GM19238 (cell line): ENCODE measurements around the gene DLX3.

Experiments used
- DNase-seq: peaks from one replicate; pipeline ENCODE4 v3.0.0; 2011; ENCODE audit warnings: low spot score; ENCODE audit not compliant: insufficient read length

Gene DLX3

DNA sequence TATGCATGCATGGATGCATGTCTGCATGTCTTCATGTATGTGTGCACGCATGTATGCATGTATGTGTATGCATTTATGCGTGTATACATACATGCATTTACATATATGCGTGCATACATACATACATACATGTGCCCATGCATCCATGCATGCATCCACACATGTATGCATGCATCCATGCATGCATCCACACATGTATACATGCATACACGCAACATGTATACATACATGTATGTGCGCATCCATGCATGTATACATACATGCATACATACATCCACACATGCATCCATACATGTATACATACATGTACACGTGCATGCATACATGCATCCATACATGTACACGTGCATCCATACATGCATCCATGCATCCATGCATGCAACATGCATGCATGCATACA is 29.8 kb upstream of the DLX3 start:
- no peak for DNase-seq

DNA sequence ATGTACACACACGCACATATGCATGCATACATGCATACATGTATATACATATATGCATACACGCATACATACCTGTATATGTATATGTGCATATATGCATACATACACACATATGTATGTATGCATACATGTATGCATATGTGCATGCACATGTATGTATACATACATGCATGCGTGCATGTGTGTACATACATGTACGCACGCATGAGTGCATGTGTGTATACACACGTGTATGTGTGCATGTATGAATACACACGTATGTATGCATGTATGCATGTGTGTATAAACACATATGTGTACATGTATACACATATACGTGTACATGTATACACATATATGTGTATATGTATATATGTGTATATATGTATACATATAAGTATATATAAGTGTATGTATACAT is 28.5 kb upstream of the DLX3 start:
- DNase-seq: no peak

DNA sequence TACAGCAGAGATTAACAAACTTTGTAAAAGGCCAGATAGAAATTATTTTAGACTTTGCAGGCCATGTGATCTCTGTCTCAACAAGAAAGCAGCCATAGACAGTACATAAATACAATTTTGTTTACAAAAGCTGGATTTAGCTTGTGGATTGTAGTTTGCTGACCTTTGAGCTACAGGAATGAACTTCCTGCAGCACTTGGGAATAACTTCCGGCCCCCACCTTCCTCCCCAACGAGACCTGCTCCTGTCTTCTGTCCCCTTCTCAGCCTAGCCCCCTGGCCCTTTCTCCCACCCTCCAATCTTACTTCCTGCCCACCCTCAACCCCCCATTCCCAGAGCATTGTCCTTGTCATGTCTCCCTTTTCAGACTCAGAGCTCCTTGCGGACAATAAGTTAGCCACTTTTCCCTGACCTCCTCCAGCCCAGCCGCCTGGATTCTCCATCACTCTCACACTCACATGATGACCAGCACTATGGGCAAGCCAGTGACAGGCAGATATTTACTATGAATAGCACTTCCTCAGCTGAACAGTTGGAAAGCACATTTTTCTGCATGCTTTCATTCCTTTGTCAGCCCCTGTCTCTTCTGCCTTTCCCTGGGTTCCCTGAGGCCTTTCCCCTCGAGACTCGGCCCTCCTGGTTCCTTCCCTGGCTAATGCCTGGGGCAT is 27.6 kb upstream of the DLX3 start:
- DNase-seq: no peak

DNA sequence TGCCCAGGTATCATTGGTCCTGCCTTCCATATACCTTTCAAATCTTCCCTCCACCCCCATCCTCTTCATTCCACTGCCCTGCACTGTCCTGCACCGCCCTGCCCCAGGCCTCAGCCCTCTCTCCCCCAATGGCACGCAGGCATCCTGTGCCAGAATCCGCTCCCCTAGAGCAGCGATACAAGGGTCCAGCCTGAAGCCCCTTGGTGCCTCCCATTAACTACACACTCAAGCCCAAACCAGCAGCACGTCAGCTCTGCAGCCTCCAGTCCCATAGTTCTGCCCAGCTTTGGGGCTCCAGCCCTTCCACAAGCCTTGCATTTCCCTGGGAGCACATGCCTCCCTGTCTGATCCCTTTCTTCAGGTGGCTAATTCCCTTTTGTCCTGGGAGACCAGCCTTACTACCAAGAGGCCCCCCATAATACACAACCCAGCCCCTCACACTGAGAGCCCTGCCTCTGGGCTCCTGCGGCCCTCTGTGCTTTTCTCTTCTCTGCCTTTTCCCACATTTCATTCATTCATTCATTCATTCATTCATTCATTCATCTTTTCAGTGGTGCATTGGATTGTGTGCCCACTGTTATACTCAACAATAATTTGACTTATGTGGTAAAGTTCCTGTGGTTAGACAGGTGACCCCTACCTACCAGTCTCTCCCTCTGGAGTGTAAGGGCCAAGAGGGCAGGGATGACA is 26.8 kb upstream of the DLX3 start:
- no peak for DNase-seq

DNA sequence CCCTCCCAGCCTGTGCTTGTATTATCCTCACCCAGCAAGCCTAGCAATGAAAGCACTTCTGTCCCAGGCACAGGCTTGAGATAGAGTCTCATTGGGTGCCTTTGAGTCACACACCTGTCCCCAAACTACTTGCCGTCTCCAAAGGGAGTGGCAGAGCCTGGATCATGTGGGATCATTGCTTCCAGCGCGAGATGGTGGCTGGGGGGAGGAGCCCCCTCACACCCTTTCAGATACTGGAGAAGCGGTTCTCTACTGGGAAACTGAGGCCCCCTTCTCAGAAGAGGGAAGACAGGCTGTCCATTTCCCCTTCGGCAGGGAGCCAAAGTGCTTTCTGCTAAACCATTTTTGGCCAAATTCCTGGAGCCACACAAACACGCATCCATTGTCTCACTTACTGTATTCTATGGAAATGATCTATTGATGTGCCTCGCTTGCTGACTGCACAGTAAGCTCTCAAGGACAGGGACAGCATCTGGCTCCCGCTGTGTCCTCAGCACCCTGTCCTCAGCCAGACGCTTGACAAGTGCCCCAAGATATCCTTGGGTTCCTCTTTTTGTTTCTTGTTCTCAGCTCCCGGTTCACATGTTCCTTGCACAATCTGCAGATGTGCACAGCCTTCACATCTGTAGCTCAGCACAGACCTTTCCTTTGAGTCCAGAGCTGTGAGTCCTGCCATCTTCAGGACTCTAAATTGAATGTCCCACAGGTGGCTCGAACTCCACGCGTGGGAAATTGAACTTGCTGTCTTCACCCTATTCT is 26.0 kb upstream of the DLX3 start:
- no peak for DNase-seq

DNA sequence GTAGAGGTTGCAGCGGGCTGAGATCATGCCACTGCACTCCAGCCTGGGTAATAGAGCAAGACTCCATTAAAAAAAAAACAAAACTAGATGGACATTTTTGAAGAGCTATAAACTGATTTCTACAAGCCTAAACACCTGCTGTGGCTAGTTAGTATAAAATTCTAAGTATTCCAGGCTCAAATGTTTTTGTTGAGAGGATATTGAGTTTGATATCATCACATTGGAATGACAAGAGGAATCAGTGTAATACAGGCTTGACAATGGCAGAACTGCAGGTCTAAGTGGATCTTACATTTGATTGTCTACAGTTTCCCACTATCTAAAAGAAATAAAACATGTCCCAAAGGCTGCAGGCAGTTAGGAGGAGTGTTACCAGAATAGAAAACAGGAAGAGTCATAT is 23.9 kb upstream of the DLX3 start:
- no peak for DNase-seq

- DNase-seq: no peak
These were observed 20.1 kb upstream of the DLX3 start for GRCh38 chr17:50015146-50015545.

DNA sequence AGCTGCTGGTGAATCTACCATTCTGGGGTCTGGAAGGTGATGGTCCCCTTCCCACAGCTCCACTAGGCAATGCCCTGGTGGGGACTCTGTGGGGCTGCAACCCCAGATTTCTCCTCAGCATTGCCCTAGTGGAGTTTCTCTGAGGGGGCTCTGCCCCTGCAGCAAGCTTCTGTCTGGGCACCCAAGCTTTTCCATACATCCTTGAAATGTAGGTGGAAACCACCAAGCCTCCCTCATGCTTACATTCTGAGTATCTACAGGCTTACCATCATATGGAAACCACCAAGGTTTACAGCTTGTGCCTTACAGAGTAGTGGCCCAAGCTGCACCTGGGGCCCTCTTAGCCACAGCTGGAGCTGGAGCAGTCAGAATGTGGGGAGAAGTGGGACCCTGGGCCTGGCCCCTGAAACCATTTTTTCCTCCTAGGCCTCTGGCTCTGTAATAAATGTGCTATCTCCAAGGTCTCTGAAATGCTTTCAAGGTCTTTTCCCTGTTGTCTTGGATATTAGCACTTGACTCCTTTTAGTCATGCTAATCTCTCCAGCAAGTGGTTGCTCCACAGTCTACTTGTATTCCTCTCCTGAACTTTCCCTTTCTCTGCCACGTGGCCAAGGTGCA is 19.6 kb upstream of the DLX3 start:
- DNase-seq: no peak

- DNase-seq: no peak
These were observed 18.1 kb upstream of the DLX3 start for GRCh38 chr17:50013079-50013478.

GRCh38 chr17:50009282-50009681 is 14.3 kb upstream of the DLX3 start:
- DNase-seq: no peak

- no peak for DNase-seq
These were observed 8.9 kb upstream of the DLX3 start for GRCh38 chr17:50003911-50004310.

DNA sequence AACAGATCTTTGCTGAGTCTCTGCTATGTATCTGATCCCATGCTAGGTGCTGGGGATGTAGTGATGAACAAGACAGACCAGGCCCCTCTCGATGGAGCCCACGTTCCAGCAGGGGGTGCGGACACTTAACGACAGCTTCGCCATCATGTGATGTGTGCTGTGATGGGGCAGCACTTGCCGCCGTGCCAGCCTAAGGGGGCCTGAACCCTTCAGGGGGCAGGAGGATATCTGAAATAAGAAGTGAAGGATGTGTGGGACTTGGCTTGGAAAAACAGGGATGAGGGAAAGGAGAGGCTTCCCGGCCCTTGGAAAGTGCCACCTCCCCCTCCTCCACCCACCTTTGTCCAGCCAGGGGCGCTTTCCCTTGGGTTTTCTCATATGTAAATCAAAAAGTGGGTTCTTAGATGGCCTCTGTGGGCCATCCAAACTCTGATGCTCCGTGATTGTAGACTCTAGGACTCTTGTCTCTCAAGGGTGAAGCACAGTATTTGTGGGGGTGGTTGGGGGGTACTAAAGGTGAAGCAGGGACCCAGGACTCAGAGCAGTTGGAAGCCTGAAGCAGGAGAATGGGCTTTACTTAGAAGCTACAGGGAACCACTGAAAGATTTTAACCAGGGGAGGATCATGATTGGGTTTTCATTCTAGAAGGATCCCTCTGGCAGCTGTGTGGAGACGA is 4.0 kb upstream of the DLX3 start:
- DNase-seq: no peak

DNA sequence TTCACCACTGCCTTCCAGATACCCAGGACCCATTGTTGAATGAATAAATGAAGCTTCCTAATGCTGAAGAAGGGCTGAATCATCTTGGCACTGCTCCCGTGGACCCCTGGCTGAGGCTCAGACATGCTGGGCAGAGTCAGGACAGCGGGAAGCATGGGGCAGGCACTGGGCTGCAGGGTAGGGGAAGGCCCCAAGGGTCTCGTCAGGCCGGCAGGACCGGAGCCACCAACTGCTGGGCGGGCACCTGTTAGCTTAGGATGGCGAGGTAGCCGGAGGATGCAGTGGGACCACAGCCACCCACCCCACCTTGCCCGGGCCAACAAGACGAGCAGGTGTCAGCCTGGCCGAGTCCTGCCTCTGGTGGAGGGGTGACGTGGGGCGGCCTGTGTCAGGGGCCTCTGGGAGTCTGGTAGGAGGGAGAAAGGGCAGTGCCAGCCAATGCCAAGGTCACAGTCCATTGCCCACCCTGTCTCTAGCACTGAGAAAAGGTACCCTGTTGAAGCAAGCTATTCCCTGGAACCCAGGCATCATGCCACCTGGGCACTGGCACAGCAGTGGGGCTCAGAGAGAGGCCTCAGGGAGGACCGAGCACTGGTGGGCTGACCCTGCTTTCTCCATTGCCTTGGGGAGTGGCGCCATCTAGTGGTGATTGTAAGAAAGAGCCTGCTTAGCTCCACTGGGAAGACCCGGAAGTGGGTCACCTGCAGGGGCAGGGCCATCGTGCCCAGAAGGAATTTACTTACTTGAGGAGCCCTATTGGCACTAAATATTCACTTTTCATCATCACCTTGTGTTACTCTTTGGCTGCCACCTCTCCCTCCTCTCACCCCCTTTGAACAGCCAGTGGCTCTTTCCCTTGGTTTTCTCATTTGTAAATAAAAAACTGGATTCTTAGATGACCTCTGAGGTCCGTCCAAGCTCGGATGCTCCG is 3.0 kb upstream of the DLX3 start:
- DNase-seq: peak; percentile 81

- DNase-seq: no peak
These were observed 2.3 kb upstream of the DLX3 start for GRCh38 chr17:49997301-49997650.

DNA sequence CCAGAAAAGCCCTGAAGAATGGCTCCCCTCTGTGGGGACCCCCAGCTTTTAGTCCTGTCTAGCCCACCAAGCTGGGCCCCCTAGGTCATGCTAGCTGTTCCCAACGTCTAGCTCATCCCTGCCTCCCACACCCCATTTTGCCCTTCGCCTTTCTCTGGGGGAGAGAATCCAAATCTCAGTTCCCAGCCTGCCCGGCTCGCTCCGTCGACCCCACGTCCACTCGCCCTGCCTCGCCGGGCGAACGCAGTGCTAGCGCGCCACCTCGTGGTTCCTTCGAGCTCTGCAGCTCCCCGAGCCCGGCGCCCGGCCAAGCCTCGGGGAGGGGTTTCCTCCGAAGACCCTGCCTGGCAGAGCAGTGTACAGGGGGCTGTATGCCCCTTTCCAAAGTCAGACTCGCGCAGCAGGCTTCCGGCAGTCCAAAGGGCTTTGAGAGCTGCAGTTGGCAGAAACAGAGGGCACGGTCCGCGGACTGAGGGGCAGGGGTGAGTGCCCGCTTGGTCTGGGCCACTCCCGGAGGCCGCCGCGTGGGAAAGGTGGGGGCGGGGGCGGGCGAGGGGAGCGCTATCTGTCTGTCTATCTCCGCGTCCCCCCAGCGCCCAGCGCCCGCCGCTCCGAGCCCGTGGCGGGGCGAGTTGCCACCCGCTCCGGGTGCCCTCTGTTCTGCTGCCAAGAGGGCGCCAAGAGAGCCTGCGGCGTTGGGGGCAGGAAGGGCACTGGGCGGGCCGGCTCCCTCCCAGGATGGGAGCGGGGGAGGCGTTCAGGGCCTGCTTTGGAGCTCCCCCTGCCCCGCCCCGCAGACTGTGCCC is 1.7 kb upstream of the DLX3 start:
- DNase-seq: peak; percentile 62

GRCh38 chr17:49996121-49996494 is 1.1 kb upstream of the DLX3 start:
- no peak for DNase-seq

DNA sequence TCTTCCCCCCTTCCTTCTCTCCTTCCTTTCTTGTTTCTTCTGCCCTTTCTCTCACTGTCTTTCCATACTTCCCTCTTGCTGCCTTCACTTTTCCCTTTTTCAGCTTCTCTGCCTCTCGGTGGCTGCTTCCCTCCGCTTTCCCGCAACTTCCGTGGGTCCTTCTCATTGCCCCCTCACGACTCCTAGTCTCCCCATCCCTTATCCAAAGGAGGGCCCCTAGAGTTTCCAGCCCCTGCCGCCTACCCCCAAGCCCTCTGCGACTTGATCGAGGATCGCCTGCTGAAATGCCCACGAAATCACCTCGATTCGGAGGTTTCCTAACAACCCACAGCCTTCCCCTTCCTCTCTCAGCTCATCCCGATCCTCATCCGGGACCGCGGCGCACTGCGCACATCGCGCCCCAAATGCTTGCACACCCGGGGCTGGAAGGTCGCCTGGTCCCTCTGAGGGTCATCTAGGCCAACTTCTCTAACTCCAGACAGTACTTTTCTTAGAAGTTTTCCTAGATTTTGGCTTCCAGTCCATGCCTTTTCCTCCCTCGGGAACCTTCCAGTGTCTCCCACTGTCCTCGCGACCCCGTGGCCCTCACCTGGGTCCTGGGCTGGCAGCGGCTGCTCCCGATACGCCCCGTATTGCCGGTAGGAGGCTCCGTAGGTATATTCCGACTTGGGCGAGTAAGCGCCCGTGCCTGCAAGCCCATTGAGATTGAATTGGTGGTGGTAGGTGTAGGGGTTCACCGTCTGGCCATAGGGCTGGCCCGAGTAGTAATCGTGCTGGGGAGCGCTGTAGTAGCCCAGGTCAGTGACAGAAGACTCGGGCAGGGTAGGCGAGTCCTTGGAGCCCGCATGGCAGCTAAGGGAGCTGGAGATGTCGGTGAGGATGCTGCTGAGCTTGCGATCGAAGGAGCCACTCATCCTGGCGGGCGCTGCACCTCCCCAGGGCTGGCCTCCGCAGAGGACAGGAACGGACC is 654 bp downstream of the DLX3 start:
- DNase-seq: no peak

DNA sequence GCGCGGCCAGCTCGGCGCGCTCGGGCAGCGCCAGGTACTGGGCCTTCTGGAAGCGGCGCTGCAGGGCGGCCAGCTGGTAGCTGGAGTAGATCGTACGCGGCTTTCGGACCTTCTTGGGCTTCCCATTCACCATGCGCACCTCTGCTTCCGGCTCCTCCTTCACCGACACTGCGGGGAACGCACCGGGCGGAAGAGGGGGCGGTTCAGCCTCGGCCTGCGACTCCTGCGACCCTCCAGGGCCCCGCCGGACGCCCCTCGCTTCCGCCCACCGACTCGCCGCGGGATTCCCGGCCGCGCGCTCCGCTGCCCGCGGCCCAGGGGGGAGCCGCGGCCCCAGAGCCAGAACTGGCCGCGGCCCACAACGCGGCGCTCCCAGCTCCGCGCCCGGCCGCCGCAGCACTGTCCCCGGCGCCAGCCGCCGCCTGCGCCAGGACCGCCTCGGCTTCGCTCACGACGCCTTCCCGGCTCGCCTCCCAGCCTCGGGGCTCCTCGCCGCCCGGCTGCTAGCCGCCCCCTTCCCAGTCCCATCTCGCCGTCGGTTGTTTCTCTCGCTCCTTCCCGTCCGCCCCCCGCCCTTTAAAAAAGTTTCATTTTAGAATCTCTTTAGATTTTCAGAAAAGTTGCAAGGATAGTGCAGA is 1.5 kb downstream of the DLX3 start:
- DNase-seq: no peak
